GM23338 (cell line): ENCODE measurements around the gene DIO3.

Experiments used
- CREB1 ChIP-seq: fragments of 250-450 bp; sonication (Bioruptor Pico); IDR thresholded peaks from 2 replicates; pipeline ENCODE4 v1.5.0; 2020; ENCODE audit warnings: low read depth, mild to moderate bottlenecking, moderate library complexity
- CTCF ChIP-seq, 2 experiments: fragments of 200-600 bp in 1 of 2; sonication (generic) in 1 of 2; conservative IDR thresholded peaks; 2 replicates each; pipeline versions ENCODE4 v1.5.1 to v1.6.1; 2016 to 2017; ENCODE audit warnings: antibody characterized with exemption in 2 of 2, low read depth in 2 of 2, mild to moderate bottlenecking in 2 of 2, moderate library complexity in 1 of 2
- ETS1 ChIP-seq: IDR thresholded peaks from 2 replicates; pipeline ENCODE4 v1.6.1; 2016; ENCODE audit warnings: antibody characterized with exemption
- EZH2 ChIP-seq: fragments of 200-600 bp; sonication (generic); IDR thresholded peaks from one replicate; pipeline ENCODE4 v1.8.0; 2017; ENCODE audit warnings: antibody characterized with exemption, mild to moderate bottlenecking, low read depth; ENCODE audit not compliant: unreplicated experiment
- EZH2phosphoT487 ChIP-seq: fragments of 200-600 bp; sonication (generic); IDR thresholded peaks from one replicate; pipeline ENCODE4 v1.8.1; 2018; ENCODE audit warnings: antibody characterized with exemption; ENCODE audit not compliant: unreplicated experiment
- JUNB ChIP-seq: IDR thresholded peaks from one replicate; pipeline ENCODE4 v1.6.1; 2016; ENCODE audit warnings: antibody characterized with exemption; ENCODE audit not compliant: unreplicated experiment
- POLR2AphosphoS5 ChIP-seq: IDR thresholded peaks from 2 replicates; pipeline ENCODE4 v1.6.1; 2016; ENCODE audit warnings: antibody characterized with exemption, low read depth
- REST ChIP-seq: IDR thresholded peaks from one replicate; pipeline ENCODE4 v1.6.1; 2018; ENCODE audit warnings: antibody characterized with exemption; ENCODE audit not compliant: unreplicated experiment
- STAT1 ChIP-seq: IDR thresholded peaks from one replicate; pipeline ENCODE4 v1.6.1; 2016; ENCODE audit warnings: antibody characterized with exemption; ENCODE audit not compliant: unreplicated experiment
- ZNF114 ChIP-seq: fragments of 250-450 bp; sonication (Bioruptor Pico); IDR thresholded peaks from 2 replicates; pipeline ENCODE4 v1.5.0; 2020; ENCODE audit warnings: mild to moderate bottlenecking, moderate library complexity
- ZNF462 ChIP-seq: fragments of 250-450 bp; sonication (Bioruptor Pico); IDR thresholded peaks from 2 replicates; pipeline ENCODE4 v1.5.0; 2020; ENCODE audit warnings: mild to moderate bottlenecking, moderate library complexity

- TF ChIP-seq CTCF (conservative IDR thresholded peaks at IDR 0.05; ENCODE audit: low read depth in 2 of 2), result no peak
- TF ChIP-seq EZH2phosphoT487, result no peak
- TF ChIP-seq CREB1 (CRISPR knock-in tag), result no peak
- TF ChIP-seq EZH2, result no peak
- TF ChIP-seq POLR2AphosphoS5, result no peak
- TF ChIP-seq REST, result no peak
- no peak for TF ChIP-seq STAT1
- TF ChIP-seq JUNB, result no peak
- no peak for TF ChIP-seq ETS1
- no peak for TF ChIP-seq ZNF462
- TF ChIP-seq ZNF114, result no peak
Observed at GRCh38 chr14:101539880-101540279, 21.4 kb upstream of the DIO3 start.
